NOMO-1 (cell line): ENCODE measurements around the gene NTNG1.

Experiments used
- DNase-seq, 2 experiments: peaks; one replicate each; lab custom pipeline; 2025; ENCODE audit not compliant: unreplicated experiment in 2 of 2; lab: John Stamatoyannopoulos, UW

NTNG1 gene

DNA sequence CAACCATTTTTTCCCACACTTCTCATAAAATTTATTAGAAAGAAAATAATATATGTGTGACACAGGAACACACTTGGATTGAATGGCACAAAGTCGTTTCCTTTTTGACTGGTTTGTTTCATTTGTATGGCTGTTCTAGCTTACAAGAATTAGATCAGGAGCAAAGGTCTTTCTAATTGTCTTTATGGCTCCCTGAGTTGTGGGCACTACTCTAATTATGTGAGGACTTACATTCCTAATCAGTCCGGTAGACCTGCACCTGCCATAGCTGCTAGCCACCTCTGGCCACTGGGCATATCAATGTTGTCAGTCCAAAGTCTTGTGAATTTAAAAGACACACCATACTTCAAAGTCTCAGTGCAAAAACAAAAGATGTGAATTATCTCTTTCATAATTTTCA is 346.7 kb downstream of the NTNG1 start:
- DNase-seq = no peak

DNA sequence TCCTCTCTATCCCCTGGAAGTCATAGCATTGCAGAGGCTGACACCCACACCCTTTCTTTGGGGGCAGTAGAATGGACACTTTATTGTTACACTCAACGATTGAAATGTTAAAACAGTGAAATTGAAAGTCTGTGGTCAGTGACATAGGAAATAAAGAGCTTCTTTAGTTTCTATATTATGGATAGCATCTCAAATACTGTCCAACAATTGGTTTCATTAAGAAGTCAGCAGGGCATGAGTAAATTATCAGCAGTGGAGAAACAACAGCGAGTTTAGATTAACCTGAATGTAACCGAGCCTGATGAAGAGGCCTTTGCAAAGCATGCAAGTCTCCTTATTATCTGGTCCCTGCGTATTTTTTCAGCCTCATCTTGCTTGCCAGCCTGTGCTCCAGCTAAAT is 350.7 kb downstream of the NTNG1 start:
- DNase-seq = no peak

DNA sequence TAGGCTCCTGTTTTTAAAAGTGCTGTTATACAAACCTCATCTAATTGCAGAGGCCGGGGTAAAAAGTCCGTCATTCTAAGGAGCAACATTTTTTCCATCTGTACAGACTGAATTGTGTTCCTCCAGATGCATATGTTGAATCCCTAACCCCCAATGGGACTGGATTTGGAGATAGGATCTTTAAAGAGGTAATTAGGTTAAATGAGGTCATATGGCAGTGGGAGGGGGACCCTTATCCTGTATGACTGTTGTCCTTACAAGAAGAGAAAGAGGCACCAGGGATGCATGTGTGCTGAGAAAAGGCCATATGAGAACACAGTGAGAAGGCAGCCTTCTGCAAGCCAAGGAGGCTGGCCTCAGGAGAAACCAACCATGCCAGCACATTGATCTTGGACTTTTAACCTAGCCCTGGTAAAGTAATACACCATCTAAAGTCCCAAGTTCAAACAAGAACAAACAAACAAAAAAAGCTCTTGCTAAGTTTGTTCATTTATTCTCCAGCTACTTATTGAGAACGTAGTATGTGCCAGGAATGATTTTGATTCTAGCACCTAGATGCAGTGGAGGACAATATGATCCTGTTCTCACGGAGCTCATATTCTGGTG is 352.4 kb downstream of the NTNG1 start:
- no peak for DNase-seq

DNA sequence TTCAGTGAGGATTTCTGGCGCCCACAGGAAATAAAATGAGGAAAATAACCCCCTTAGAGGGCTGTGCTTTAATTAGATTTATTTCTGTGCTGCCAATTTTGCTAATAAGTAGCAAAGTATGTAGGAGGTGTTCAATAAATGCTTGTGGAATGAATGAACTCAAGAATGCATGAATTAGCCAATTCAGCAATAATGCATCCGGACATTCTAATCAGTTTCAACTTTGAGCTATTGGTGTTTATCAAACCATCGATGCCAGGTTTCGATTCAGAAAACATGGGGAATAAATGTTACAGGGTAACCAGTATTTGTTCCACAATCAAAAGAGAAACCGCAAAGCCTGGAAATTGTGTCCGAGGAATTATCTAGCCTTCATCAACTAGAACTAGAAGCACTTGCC is 353.2 kb downstream of the NTNG1 start:
- no peak for DNase-seq

DNA sequence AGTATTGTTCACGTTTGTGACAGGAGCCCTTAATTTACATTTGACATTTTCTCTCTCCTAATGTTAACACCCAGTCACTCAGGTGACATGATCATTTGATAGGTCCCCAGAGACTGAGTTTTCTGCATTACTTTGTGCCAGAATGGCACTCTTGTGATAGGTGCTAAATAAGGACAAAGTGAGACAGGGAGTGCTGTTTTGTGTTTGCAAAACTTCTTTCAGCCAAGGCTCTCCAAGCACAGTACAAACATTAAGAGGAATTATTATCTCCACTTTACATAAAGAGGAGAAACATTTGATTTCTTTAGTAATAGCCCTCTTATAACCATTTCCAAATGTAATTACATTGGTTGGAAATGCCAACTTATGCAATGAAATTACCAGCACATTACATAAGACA is 355.2 kb downstream of the NTNG1 start:
- DNase-seq = no peak

DNA sequence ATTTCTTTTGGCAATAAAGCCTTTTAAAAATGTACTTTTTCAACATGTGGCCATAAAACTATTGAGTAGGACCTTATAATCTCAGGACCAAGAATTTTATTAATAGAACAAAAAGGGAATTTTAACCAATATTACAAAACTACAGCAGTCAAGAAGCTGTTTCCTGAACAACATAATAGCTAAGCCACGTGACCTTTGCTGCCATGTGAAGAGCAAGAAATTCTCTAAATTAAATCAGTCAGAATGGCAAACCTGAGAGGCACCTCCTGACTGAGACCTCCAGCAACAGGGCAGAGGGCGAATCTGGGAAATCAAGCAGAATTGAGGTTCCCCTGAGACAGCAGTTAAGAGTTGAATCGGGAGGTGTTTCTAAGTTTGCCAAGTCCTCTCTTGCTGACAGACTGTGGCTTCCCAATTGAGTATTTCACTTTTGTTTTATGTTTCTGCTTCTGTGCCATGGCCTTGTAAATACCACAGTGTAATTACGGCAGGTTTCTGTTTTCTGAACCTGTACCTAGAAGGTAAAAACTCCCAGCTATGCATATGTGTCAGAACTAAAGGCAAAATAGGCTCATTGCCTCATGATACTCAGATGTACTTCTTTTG is 358.4 kb downstream of the NTNG1 start:
- DNase-seq = no peak

DNA sequence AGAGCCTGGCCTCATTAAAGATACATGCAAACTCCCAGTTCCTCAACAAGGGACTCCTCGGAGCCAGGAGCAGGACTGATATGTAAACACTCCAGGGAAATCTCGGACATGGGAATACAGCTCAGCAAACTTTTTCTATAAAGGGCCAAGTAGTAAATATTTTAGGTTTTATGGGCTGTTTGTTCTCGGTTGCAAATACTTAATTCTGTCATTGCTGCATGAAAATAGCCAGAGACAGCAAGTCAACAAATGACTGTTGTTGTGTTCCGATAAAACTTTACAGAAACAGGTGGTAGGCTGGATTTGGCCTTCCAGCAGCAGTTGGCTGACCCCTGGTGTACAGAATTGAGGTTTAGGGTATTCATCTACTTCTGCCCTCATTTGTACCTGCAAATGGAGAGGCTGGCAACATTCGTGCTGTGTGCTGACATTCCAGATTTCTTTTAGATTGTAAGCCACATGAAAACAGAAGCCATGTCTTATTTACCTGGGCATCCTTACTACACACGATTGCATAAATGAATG is 360.3 kb downstream of the NTNG1 start:
- DNase-seq = no peak

DNA sequence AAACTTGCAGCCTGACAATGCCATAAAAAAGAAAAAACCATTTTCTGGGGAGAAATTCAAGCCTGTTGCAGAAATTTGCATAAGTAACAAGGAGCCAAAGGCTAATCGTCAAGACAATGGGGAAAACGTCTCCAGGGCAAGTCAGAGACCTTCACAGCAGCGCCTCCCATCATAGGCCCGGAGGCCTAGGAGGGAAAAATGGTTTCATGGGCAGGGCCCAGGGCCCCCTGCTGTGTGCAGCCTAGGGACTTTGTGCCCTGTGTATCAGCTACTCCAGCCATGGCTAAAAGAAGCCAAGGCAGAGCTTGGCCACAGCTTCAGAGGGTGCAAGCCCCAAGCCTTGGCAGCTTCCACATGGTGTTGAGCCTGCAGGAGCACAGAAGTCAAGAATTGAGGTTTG is 369.5 kb downstream of the NTNG1 start:
- DNase-seq = no peak

DNA sequence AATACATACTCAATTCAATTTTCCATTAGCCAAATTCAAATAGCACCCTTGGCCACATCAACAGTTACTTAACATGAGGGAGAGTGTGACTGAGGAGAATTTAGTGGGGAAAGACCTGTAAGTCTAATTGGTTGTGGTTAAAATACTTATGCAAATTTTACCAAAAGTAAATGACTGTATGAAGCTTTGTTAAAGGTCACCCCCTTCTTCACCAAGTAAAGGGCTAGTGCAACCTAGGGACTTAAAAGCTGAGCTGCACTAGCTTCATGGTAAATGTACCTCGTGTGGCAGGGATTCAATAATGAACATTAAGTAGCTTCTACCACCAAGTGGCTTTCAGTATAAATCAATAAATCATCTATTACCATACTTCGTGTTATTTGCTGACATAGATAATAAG is 372.0 kb downstream of the NTNG1 start:
- no peak for DNase-seq

DNA sequence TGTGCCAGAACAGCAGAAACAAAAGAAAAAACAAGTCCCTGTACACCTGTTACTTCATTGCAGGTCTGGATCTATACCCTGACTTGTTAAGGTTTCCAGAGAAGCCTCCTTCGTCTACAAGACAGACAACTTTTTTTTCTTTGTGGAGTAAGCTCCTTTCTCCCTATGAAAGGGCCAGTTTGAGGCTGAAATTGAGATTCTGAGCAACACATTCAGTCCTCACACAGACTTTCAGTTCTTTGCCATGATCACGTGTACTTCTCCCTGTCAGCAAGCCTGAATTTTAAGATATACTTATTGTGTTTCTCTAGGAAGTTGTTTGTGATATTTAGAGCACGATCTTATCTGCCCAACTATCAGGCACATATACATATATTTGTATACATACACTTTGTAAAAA is 374.0 kb downstream of the NTNG1 start:
- DNase-seq = no peak

DNA sequence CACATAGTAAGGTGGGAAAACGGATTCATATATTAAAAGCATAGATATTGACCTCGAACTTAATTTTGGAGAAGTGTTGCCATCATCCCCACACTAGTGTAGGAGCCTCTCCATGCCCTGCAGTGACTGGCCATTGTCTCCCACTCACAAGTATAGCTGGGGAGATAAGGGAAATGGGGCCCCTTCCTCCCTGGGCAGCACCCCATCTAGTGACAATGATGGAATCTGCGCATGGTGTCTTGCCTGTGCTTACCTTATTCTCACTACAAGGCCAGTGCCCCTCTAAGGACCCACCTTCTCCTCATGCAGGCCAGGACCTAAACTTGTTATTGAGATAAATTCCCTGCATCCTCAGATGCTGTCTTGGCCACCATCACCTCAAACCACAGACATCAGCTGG is 374.9 kb downstream of the NTNG1 start:
- no peak for DNase-seq

DNA sequence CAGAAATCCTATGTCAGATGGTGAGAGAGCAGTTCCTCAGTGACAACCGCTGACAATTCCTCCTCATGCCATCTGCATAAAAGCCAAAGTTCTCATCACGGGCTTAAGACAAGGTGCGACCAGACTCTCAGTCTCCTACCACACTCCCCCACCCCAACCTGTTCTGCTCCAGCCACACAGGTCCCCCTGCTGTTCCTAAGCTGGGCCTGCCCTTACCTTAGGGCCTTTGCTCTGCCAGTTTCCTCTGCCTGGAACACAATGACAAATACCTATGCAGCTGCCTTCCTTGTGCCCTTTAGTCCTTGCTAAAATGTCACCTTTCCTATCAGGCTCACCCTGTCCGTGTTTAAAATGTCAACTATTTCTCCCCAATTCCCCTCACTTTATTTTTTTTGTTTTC is 382.2 kb downstream of the NTNG1 start:
- DNase-seq = no peak

DNA sequence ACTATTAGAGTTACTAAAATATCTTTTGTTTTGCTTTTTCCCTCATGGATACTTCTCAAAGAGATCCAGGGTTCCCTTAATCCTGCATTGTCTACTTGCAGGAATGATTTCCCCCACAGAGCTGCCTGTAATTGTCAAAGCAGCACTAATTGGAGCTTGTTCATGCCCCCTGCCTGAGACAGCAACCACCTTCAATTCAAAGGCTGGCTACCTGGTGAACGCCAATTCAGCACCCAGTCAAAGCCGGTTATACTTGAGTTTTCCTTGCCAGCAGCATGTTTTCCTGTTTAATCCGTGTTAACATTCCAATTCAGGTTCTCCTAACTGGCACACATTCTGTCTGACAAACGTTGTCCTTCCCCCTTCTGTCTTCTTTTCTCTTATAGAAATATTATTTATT is 382.9 kb downstream of the NTNG1 start:
- DNase-seq = no peak

DNA sequence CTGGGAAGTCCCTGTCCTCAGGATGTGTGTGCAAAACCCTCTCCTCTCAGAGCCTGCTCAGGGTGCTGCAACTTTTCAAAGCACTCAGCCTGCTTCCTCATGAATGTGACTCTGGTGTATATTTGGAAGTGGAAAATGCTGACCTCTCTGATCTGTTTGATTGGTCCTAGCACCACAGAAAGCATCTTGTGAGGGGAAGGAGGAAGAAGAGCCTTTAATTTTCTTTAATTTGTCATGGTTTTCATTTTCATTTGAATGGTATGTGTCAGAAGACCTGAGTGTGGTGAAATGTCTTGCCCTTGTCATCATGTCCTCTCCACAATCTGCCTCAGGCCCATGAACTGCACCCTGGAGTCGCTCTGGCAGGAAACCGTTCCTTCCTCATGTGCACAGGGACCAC is 383.5 kb downstream of the NTNG1 start:
- no peak for DNase-seq

DNA sequence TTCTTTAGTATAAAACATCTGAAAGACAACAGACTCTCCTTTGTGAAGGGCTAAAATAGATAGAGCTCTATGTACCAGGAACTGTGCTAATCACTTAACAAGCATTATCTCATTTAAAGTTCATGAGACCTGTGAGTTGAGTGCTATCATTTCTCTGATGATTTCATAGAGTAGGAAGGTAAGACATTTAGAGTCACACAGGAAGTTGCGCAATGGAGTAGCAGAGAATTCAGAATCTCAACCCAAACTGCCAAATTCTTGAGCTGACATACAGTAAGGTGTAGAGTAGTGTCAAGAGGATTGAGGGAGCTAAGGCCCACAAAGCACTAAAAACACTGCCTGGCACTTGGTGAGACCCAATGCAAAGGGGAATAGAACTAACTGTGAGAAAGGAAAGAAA is 384.3 kb downstream of the NTNG1 start:
- DNase-seq = no peak

DNA sequence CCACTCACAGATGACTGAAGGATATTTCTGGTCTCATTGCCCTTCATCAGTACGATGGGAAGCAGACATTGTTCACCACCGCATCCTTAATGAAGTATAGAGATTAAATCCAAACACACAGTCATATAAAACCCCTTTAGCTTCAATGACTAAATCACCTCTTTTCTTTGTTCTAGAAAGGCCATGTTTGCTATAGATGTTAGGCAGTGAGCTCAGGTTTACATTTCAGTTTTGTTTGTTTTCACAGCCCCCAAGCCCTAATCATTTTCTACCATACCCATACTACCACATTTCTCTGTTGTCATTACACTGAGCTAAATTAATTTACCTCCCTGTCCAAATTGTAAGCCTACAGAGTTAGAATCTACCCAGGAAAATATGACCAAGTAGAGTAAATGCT is 385.1 kb downstream of the NTNG1 start:
- no peak for DNase-seq

DNA sequence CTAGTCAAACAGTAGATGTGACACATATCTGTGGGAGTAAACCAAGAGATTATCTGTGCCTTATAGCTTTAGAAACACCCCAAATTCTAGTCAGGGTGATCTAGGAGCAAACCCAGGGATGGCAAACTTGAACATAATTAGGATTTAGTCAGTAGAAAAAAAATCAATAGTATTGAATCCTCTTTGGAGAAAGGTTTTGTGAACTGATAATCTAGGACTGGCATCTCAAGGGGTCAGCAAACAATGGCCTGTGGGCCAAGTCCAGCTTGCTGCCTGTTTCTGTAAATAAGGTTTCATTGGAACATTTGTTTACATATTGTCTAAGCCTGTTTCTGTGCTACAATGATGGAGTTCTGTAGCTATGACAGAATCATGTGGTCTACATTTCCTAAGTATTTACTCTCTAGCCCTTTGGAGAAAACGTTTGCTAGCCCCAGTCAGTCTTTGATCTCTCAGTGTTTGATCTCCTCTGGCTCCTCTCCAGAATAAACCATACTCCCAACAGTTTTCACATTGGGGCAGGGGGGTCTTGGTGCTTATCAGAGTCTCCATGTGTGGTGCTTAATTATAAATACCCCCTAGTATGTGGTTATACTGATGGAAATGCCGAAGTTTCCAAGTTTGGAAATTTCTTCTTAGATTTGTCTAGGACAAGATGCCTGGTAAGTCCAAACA is 385.8 kb downstream of the NTNG1 start:
- no peak for DNase-seq

DNA sequence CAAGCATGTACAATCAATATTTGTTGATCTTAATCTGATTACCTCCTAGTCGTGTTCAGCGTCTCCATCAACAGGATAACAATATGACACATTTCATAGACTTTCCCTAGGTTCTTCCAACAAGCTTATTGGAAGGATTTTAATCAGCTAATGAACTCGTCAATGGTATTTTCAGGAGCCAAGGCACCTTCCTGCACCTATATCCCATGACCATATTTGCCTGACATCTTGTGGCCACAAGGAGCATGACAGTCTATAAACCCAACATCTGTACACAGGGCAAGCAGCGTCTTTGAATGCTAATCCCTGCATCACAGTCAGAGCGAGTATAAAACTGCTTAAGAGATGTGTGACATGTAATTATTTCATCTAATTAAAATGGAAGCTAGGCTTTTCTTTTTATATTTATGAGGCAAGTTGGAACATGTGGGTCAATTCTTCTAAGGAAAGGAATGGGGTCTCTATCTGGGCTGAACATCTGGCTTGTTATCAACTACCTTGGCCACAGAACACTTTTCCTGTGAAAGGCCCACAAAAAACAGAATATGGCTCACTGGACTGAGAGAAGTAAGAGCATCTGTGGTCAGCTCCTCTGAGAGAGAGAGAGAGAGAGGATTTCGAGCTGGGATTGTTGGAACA is 388.8 kb downstream of the NTNG1 start:
- DNase-seq = peak; percentile 28 to 57

DNA sequence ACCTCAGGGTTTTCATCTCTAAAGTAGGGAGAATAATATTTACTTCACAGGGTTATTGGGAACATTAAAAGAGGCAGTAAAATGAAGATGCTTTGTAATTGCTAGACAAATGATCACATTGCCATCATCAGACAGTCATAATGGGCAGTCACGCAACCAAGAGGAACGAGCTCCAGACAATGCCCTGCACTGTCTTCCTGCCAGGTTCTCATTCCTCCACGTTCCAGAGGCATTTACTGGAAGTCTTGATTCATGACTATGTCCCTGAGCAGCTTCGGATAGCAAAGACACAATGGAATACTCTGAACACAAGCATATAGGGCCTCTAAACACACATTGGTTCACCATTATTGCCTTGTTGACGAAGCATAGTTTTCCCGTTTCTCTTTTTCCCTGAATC is 389.7 kb downstream of the NTNG1 start:
- DNase-seq = no peak

DNA sequence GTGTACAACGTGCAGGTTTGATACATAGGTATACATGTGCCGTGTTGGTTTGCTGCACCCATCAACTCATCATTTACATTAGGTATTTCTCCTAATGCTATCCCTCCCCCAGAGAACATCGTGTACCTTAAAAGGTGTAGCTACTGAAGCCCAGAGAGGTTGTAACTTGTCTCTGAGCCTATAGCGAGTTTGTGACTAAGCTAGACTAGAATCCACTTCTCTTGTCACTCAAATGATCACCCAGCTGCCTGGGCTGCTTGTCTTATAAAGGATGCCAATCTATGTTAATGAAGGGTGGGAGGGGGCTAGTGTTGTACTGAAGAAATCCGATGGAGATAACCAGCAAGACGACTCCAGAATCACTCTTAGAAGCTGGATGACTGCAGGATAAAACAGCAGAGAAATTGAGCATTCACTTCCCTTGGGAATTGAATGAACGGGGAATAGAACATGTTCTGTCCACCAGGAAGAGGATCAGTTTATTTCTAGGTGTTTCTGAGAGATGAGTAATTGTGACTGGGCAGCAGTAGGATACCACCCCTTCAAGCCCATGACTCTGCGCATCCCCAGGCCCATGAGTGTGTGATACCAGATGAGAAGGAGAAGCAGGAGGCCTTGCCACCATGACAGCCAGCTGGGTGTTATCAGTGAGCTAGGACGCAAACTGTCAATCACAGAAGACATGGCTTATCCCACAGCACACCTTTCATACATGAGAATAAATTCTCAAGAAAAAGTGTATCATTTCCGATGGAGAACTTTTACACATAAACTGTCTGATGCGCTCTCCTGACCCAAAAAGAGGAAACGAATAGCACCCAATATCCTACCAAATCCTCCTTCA is 390.4 kb downstream of the NTNG1 start:
- no peak for DNase-seq

DNA sequence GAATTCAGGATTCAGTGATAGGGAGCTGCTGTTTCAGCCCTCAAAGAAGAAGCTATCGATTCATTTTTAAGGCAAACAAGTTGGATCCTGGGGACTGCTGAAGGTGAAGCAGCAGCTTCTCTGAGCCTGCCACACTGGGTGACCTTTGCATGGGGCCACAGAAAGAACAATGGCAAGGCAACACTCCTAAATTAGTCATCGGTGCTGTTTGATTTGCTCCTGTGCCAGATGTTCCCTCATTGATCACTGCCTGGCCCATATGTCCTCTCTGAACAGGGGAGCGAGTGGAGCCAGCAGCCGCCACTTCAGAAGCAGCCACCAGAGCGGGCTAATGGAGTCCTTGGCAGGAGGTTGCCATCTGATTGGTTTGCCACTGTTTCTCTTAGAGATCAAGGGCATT is 391.5 kb downstream of the NTNG1 start:
- no peak for DNase-seq
